HPDE6-E6E7 (cell line): ENCODE measurements around the gene ZNF525.
"Not testable (repeated sequence)": the region's sequence is repeated elsewhere in the genome, so short reads cannot be mapped to it uniquely, and the experiment has no call there.

Experiments
- DNase-seq: peaks from one replicate; pipeline ENCODE4 v3.0.0; 2011; ENCODE audit warnings: missing footprints; ENCODE audit errors: extremely low spot score

The ZNF525 gene

DNA sequence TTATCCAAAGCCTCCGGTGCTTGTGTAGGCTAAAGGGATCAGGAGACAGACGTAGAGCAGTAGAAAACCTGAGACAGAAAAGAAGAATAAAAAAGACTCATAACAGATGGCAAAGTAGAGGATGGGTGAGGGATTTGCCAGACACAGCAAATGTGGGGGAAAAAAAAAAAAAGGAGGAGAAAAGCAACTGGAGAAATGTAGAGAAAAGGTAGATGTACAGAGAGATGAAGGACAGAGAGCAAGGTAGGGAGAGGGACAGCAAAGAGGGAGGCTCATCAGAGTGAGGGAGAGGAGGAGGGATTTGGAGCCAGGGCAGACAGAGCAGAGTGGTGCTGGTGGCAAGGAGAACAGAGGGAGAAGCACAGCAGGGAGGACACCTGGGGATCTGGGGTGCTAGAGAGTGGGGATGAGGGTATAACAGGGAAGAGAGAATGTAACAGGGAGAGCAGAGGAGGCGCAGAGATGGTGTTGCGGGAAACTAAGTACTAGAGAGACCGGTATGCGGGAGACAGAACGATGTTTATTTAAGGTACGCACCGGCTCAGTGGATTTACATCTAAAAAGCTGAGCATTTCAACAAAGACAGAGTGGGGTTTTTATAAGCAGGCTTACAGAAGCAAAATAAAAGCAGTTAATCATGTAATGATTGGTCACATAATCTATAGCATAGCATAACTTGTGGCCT lies 30.5 kb downstream of the ZNF525 start:
- not testable (repeated sequence) for DNase-seq

- DNase-seq: no peak
These were observed 31.0 kb downstream of the ZNF525 start for GRCh38 chr19:53396525-53396868.

- not testable (repeated sequence) for DNase-seq
These were observed 32.4 kb downstream of the ZNF525 start for GRCh38 chr19:53397918-53398317.

- DNase-seq: no peak
These were observed 44.1 kb downstream of the ZNF525 start for GRCh38 chr19:53409505-53410204.

DNA sequence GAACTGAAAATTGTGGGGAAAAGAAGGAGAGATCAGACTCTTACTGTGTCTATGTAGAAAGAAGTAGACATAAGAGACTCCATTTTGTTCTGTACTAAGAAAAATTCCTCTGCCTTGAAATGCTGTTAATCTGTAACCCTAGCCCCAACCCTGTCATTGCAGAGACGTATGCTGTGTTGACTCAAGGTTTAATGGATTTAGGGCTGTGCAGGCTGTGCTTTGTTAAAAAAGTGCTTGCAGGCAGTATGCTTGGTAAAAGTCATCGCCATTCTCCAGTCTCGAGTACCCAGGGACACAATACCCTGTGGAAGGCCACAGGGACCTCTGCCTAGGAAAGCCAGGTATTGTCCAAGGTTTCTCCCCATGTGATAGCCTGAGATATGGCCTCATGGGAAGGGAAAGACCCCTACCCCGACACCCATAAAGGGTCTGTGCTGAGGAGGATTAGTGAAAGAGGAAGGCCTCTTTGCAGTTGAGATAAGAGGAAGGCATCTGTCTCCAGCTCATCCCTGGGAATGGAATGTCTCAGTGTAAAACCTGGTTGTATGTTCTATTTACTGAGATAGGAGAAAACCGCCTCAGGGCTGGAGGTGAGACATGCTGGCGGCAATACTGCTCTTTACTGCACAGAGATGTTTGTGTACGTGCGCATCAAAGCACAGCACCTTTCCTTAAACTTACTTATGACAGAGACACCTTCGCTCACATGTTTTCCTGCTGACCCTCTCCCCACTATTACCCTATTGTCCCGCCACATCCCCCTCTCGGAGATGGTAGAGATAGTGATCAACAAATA lies 55.2 kb downstream of the ZNF525 start:
- not testable (repeated sequence) for DNase-seq

DNA sequence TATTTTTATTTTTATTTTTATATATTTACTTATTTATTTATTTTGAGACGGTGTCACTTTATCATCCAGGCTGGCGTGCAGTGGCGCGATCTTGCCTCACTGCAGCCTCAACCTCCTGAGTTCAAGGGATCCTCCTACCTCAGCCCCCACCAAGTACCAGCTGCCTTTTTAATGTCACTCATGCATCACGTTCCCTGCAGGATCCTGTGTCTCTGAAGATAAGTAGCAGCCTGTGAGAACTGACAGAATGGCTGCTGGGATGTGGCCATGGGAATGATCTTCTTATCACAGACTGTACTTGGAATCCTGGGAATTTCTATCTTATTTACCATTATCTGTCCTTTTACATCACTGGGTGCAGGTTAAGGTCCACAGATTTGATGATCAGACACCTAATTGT lies 57.0 kb downstream of the ZNF525 start:
- no peak for DNase-seq

DNA sequence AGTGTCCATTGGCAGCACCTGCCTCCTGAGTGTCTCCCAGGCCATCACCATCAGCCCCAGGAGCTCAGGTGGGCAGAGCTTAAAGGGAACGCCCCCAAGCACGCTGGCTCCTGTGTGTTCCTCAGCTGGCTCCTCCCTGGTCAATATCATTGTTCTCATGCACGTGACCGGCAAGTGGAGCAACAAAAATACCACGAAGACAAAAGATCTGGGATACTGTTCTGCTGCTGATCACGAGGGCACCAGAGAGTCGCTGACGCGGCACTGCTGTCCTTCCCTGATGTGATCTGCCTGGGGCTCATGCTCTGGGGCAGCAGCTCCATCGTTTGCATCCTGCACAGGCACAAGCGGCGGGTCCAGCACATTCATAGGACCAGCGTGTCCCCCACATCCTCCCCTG lies 57.6 kb downstream of the ZNF525 start:
- DNase-seq: not testable (repeated sequence)

GRCh38 chr19:53423680-53424079 lies 58.2 kb downstream of the ZNF525 start:
- DNase-seq: not testable (repeated sequence)

DNA sequence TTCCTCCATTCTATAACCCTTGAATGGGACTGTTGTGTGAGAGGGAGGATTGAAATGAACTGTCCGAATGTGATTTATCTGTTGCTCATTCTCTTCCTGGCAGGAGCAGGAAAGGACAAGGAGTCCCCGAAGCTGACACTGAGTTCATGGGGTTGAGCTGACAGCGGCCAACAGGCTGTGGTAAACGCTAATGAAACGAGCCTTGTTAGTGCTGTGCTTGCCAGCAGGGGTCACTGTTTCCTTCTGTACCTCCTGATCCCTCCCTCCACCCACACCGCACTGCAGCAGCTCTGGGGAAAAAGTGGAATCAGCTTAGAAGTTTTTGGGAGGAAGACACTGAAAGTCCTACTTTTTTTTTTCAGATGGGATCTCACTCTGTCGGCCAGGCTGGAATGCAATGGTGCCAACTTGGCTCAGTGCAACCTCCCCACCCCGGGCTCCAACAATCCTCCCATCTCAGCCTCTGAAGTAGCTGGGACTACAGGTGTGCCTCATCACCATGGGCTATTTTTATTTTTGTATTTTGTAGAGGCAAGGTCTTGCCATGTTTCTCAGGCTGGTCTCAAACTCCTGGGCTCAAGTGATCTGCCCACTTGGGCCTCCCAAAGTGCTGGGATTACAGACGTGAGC lies 59.6 kb downstream of the ZNF525 start:
- DNase-seq: peak; percentile 29

GRCh38 chr19:53431399-53432087 lies 66.0 kb downstream of the ZNF525 start, which contains the start of gene ZNF761:
ZNF761 (plus strand) TSS chr19:53431984; CDS start chr19:53447269, 15,285 bp downstream.
- peak; percentile 86 for DNase-seq

- peak; percentile 4 for DNase-seq
These were observed 66.7 kb downstream of the ZNF525 start for GRCh38 chr19:53432088-53432661.
